ENCODE results near the gene ARHGAP27.
"Not testable (repeated sequence)": the region's sequence is repeated elsewhere in the genome, so short reads cannot be mapped to it uniquely, and the experiment has no call there.

The ARHGAP27 gene

GRCh38 chr17:45432405-45433158 lies at the start of gene ARHGAP27:
TSS of gene ARHGAP27 (minus strand) at chr17:45432870. CDS start at chr17:45430279, 2,591 bp downstream.
- no peak for DNase-seq (ENCODE audit: low read depth)
- TF ChIP-seq CTCF (conservative IDR thresholded peaks at IDR 0.05; ENCODE audit: low read length) = no peak
- H3K4me3 ChIP-seq (ENCODE audit: low read length) = peak within 1 kb of the TSS; percentile 51

GRCh38 chr17:45482317-45482716 lies 49.6 kb upstream of the ARHGAP27 start:
- DNase-seq (ENCODE audit: low read depth) = peak; percentile 4
- not testable (repeated sequence) for H3K4me3 ChIP-seq (ENCODE audit: low read length)

- not testable (repeated sequence) for H3K4me3 ChIP-seq (ENCODE audit: low read length); DNase-seq (ENCODE audit: low read depth)
Observed at GRCh38 chr17:45475436-45475835, 42.8 kb upstream of the ARHGAP27 start.

- DNase-seq (ENCODE audit: low read depth); H3K4me3 ChIP-seq (ENCODE audit: low read length): not testable (repeated sequence)
Observed at GRCh38 chr17:45472249-45472648, 39.6 kb upstream of the ARHGAP27 start.

GRCh38 chr17:45469204-45469563 lies 36.5 kb upstream of the ARHGAP27 start:
- not testable (repeated sequence) for DNase-seq (ENCODE audit: low read depth); H3K4me3 ChIP-seq (ENCODE audit: low read length)

- not testable (repeated sequence) for DNase-seq (ENCODE audit: low read depth); H3K4me3 ChIP-seq (ENCODE audit: low read length)
Observed at GRCh38 chr17:45468293-45469203, 35.9 kb upstream of the ARHGAP27 start.

- H3K4me3 ChIP-seq (ENCODE audit: low read length) = not testable (repeated sequence)
- DNase-seq (ENCODE audit: low read depth) = peak; percentile 36
Observed at GRCh38 chr17:45461524-45462327, 29.1 kb upstream of the ARHGAP27 start.

GRCh38 chr17:45460422-45460821 lies 27.8 kb upstream of the ARHGAP27 start:
- not testable (repeated sequence) for H3K4me3 ChIP-seq (ENCODE audit: low read length)

GRCh38 chr17:45454341-45454740 lies 21.7 kb upstream of the ARHGAP27 start:
- not testable (repeated sequence) for DNase-seq (ENCODE audit: low read depth); H3K4me3 ChIP-seq (ENCODE audit: low read length)

More at GRCh38 chr17:45460422-45460821, 27.8 kb upstream of the ARHGAP27 start:
- not testable (repeated sequence) for DNase-seq (ENCODE audit: low read depth)

- not testable (repeated sequence) for H3K4me3 ChIP-seq (ENCODE audit: low read length); DNase-seq (ENCODE audit: low read depth)
Observed at GRCh38 chr17:45453731-45454130, 21.1 kb upstream of the ARHGAP27 start.

GRCh38 chr17:45453225-45453534 lies 20.5 kb upstream of the ARHGAP27 start:
- DNase-seq (ENCODE audit: low read depth); H3K4me3 ChIP-seq (ENCODE audit: low read length): not testable (repeated sequence)

GRCh38 chr17:45452329-45453224 lies 19.9 kb upstream of the ARHGAP27 start:
- not testable (repeated sequence) for DNase-seq (ENCODE audit: low read depth); H3K4me3 ChIP-seq (ENCODE audit: low read length)

GRCh38 chr17:45451660-45452059 lies 19.0 kb upstream of the ARHGAP27 start:
- not testable (repeated sequence) for DNase-seq (ENCODE audit: low read depth); H3K4me3 ChIP-seq (ENCODE audit: low read length)
